Fibroblast of pulmonary artery (primary cell): ENCODE measurements around the gene ZNF276.
"Not testable (repeated sequence)": the region's sequence is repeated elsewhere in the genome, so short reads cannot be mapped to it uniquely, and the experiment has no call there.

Experiments used
- DNase-seq: peaks from one replicate; pipeline ENCODE4 v3.0.0-alpha.2; 2010; ENCODE audit warnings: low read depth
- H3K4me3 ChIP-seq: replicated peaks from 2 replicates; pipeline ENCODE4 v1.5.1; 2011; ENCODE audit warnings: low read depth, mild to moderate bottlenecking, control low read depth, low read length, moderate library complexity
- CTCF ChIP-seq: IDR thresholded peaks from 2 replicates; pipeline ENCODE4 v1.5.1; 2011; ENCODE audit warnings: mild to moderate bottlenecking, control low read depth, low read length, inconsistent platforms; ENCODE audit errors: missing control alignments

ZNF276 gene

GRCh38 chr16:89761304-89761922 is 40.1 kb downstream of the ZNF276 start:
- no peak for TF ChIP-seq CTCF
- no peak for DNase-seq
- H3K4me3 ChIP-seq = no peak overlapping the region

GRCh38 chr16:89764711-89765201 is 43.4 kb downstream of the ZNF276 start:
- H3K4me3 ChIP-seq = no peak overlapping the region
- DNase-seq = no peak
- TF ChIP-seq CTCF = no peak

GRCh38 chr16:89765292-89765830 is 44.0 kb downstream of the ZNF276 start:
- DNase-seq = no peak
- no peak overlapping the region for H3K4me3 ChIP-seq
- TF ChIP-seq CTCF = no peak

GRCh38 chr16:89770367-89770766 is 49.0 kb downstream of the ZNF276 start:
- no peak overlapping the region for H3K4me3 ChIP-seq
- no peak for TF ChIP-seq CTCF
- no peak for DNase-seq

DNA sequence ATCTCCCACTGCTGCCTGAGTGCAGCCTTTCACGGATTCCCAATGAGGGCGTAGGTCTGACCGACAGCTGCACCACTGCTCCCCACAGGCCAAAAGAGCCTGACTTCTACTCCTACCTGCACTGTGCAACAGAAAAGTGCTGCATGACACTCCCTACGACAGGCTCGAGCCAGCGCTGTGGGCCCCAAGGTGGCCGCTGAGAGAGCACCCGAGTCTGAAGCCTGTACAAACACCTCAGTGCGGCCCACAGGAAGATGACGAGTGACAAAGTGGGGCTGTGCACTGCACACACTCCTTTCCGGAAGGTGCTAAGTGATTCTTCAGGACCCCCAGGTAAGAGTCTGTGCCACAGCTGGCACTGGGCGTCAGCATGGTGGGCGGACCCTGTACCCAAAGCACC is 53.9 kb downstream of the ZNF276 start:
- no peak for DNase-seq
- no peak for TF ChIP-seq CTCF
- H3K4me3 ChIP-seq = no peak overlapping the region

DNA sequence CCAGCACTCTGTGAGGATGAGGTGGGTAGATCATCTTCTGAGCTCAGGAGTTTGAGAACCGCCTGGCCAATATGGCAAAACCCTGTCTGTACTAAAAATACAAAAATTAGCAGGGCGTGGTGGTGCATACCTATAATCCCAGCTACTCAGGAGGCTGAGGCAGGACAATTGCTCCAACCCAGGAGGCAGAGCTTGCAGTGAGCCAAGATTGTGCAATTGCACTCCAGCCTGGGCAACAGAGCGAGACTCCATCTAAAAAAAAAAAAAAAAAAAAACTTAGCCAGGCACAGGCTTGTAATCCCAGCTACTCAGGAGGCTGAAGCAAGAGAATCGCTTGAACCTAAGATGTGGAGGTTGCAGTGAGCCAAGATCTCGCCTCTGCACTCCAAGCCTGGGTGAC is 56.9 kb downstream of the ZNF276 start:
- DNase-seq = not testable (repeated sequence)

GRCh38 chr16:89779231-89779908 is 58.0 kb downstream of the ZNF276 start:
- H3K4me3 ChIP-seq = no peak overlapping the region
- DNase-seq = no peak
- no peak for TF ChIP-seq CTCF

More for the DNA sequence above, 56.9 kb downstream of the ZNF276 start:
- not testable (repeated sequence) for H3K4me3 ChIP-seq
